Endothelial cell (in vitro differentiated cells): ENCODE measurements around the gene CDH23. TPM values are rescaled to one million over a fixed set of nuclear protein-coding genes. Genes with fewer than 3 reads are reported as not detected.

ENCODE experiments used
- DNase-seq: peaks from one replicate; pipeline ENCODE4 v3.0.0; 2021; ENCODE audit warnings: low spot score
- H3K27ac Mint-ChIP-seq: one replicate; pipeline ENCODE4 v1.8.0; 2021; ENCODE audit warnings: mixed read lengths, inconsistent platforms; ENCODE audit not compliant: unreplicated experiment
- H3K27me3 Mint-ChIP-seq: one replicate; pipeline ENCODE4 v1.8.0; 2021; ENCODE audit warnings: mild to moderate bottlenecking, moderate library complexity, mixed read lengths, inconsistent platforms; ENCODE audit not compliant: unreplicated experiment
- H3K36me3 Mint-ChIP-seq: one replicate; pipeline ENCODE4 v1.8.0; 2021; ENCODE audit warnings: mild to moderate bottlenecking, low read depth, mixed read lengths, inconsistent platforms; ENCODE audit not compliant: unreplicated experiment
- H3K4me1 Mint-ChIP-seq: one replicate; pipeline ENCODE4 v1.8.0; 2021; ENCODE audit warnings: mild to moderate bottlenecking, mixed read lengths, inconsistent platforms; ENCODE audit not compliant: unreplicated experiment
- H3K4me3 Mint-ChIP-seq: one replicate; pipeline ENCODE4 v1.8.0; 2021; ENCODE audit warnings: mild to moderate bottlenecking, mixed read lengths, inconsistent platforms; ENCODE audit not compliant: unreplicated experiment
- H3K9me3 Mint-ChIP-seq: one replicate; pipeline ENCODE4 v1.8.0; 2021; ENCODE audit warnings: mixed read lengths, inconsistent platforms; ENCODE audit not compliant: unreplicated experiment
- CTCF ChIP-seq: fragments of 200-600 bp; sonication (generic); IDR thresholded peaks from one replicate; pipeline ENCODE4 v1.5.0; 2021; ENCODE audit warnings: antibody characterized with exemption; ENCODE audit not compliant: unreplicated experiment
- total RNA-seq: library from RNA; stranded (reverse); fragmentation: NEBNext Ultra II Directional; extraction: Animal tissue kit (Norgen Biotek cat#: 25700); gene quantifications from one replicate; pipeline ENCODE4 v1.2.1, GENCODE V29; 2021; ENCODE audit not compliant: unreplicated experiment

The CDH23 gene
- total RNA-seq, 1 donor from 2014 or later = 0.54 TPM

GRCh38 chr10:71504168-71504567 lies 107.4 kb downstream of the CDH23 start:
- peaks cover 6% of the 10 kb centered on the region for H3K27me3 Mint-ChIP-seq
- no peaks in the 10 kb centered on the region for H3K9me3 Mint-ChIP-seq
- no peak for DNase-seq
- H3K4me3 Mint-ChIP-seq = no peak overlapping the region
- peaks cover 8% of the 10 kb centered on the region for H3K4me1 Mint-ChIP-seq
- no peaks in the 10 kb centered on the region for H3K36me3 Mint-ChIP-seq
- no peak overlapping the region for H3K27ac Mint-ChIP-seq
- TF ChIP-seq CTCF = no peak

- Mint-ChIP-seq H3K4me1 (peaks cover 8% of the 10 kb centered on the region), H3K36me3 (no peaks in the 10 kb centered on the region), H3K27ac (no peak overlapping the region), H3K4me3 (no peak overlapping the region), H3K27me3 (peaks cover 6% of the 10 kb centered on the region), H3K9me3 (no peaks in the 10 kb centered on the region)
- no peak for DNase-seq
- no peak for TF ChIP-seq CTCF
These were observed 107.8 kb downstream of the CDH23 start for GRCh38 chr10:71504570-71504969.

GRCh38 chr10:71505862-71506261 lies 109.1 kb downstream of the CDH23 start:
- H3K4me1 Mint-ChIP-seq = peaks cover 8% of the 10 kb centered on the region
- H3K36me3 Mint-ChIP-seq = no peaks in the 10 kb centered on the region
- peaks cover 6% of the 10 kb centered on the region for H3K27me3 Mint-ChIP-seq
- no peak overlapping the region for H3K4me3 Mint-ChIP-seq
- DNase-seq = no peak
- H3K27ac Mint-ChIP-seq = no peak overlapping the region
- no peak for TF ChIP-seq CTCF
- H3K9me3 Mint-ChIP-seq = no peaks in the 10 kb centered on the region

GRCh38 chr10:71509444-71509843 lies 112.7 kb downstream of the CDH23 start:
- no peak overlapping the region for H3K27ac Mint-ChIP-seq
- H3K36me3 Mint-ChIP-seq = no peaks in the 10 kb centered on the region
- H3K27me3 Mint-ChIP-seq = peaks cover 3% of the 10 kb centered on the region
- H3K9me3 Mint-ChIP-seq = no peaks in the 10 kb centered on the region
- no peak for DNase-seq
- TF ChIP-seq CTCF = no peak
- no peak overlapping the region for H3K4me3 Mint-ChIP-seq
- H3K4me1 Mint-ChIP-seq = peaks cover 5% of the 10 kb centered on the region

- Mint-ChIP-seq H3K4me3 (no peak overlapping the region), H3K27ac (no peak overlapping the region), H3K4me1 (no peaks in the 10 kb centered on the region), H3K36me3 (no peaks in the 10 kb centered on the region), H3K27me3 (peaks cover 2% of the 10 kb centered on the region), H3K9me3 (no peaks in the 10 kb centered on the region)
- no peak for TF ChIP-seq CTCF
- DNase-seq = no peak
These were observed 114.5 kb downstream of the CDH23 start for GRCh38 chr10:71511206-71511605.
